GM19043 (cell line): ENCODE results near the gene HBQ1.
"Not testable (repeated sequence)": the region's sequence is repeated elsewhere in the genome, so short reads cannot be mapped to it uniquely, and the experiment has no call there.

Experiments
- ATAC-seq: cut with Tn5 transposase; IDR thresholded peaks from one replicate; pipeline ENCODE4 v1.9.1; 2021; ENCODE audit warnings: low read depth; ENCODE audit not compliant: unreplicated experiment

Gene HBQ1

DNA sequence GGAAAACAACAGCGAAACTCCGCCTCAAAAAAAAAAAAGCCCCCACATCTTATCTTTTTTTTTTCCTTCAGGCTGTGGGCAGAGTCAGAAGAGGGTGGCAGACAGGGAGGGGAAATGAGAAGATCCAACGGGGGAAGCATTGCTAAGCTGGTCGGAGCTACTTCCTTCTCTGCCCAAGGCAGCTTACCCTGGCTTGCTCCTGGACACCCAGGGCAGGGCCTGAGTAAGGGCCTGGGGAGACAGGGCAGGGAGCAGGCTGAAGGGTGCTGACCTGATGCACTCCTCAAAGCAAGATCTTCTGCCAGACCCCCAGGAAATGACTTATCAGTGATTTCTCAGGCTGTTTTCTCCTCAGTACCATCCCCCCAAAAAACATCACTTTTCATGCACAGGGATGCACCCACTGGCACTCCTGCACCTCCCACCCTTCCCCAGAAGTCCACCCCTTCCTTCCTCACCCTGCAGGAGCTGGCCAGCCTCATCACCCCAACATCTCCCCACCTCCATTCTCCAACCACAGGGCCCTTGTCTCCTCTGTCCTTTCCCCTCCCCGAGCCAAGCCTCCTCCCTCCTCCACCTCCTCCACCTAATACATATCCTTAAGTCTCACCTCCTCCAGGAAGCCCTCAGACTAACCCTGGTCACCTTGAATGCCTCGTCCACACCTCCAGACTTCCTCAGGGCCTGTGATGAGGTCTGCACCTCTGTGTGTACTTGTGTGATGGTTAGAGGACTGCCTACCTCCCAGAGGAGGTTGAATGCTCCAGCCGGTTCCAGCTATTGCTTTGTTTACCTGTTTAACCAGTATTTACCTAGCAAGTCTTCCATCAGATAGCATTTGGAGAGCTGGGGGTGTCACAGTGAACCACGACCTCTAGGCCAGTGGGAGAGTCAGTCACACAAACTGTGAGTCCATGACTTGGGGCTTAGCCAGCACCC is 5.0 kb upstream of the HBQ1 start:
- no peak for ATAC-seq

DNA sequence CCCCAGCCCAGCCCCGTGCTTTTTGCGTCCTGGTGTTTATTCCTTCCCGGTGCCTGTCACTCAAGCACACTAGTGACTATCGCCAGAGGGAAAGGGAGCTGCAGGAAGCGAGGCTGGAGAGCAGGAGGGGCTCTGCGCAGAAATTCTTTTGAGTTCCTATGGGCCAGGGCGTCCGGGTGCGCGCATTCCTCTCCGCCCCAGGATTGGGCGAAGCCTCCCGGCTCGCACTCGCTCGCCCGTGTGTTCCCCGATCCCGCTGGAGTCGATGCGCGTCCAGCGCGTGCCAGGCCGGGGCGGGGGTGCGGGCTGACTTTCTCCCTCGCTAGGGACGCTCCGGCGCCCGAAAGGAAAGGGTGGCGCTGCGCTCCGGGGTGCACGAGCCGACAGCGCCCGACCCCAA is 4.3 kb upstream of the HBQ1 start:
- ATAC-seq = not testable (repeated sequence)

DNA sequence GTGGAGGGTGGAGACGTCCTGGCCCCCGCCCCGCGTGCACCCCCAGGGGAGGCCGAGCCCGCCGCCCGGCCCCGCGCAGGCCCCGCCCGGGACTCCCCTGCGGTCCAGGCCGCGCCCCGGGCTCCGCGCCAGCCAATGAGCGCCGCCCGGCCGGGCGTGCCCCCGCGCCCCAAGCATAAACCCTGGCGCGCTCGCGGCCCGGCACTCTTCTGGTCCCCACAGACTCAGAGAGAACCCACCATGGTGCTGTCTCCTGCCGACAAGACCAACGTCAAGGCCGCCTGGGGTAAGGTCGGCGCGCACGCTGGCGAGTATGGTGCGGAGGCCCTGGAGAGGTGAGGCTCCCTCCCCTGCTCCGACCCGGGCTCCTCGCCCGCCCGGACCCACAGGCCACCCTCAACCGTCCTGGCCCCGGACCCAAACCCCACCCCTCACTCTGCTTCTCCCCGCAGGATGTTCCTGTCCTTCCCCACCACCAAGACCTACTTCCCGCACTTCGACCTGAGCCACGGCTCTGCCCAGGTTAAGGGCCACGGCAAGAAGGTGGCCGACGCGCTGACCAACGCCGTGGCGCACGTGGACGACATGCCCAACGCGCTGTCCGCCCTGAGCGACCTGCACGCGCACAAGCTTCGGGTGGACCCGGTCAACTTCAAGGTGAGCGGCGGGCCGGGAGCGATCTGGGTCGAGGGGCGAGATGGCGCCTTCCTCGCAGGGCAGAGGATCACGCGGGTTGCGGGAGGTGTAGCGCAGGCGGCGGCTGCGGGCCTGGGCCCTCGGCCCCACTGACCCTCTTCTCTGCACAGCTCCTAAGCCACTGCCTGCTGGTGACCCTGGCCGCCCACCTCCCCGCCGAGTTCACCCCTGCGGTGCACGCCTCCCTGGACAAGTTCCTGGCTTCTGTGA is 3.5 kb upstream of the HBQ1 start, which contains the start of gene HBA1:
TSS of gene HBA1 (plus strand) at position 204 of the 906 bp plus-strand sequence. CDS start at position 241, 37 bp downstream.
- ATAC-seq = not testable (repeated sequence)

DNA sequence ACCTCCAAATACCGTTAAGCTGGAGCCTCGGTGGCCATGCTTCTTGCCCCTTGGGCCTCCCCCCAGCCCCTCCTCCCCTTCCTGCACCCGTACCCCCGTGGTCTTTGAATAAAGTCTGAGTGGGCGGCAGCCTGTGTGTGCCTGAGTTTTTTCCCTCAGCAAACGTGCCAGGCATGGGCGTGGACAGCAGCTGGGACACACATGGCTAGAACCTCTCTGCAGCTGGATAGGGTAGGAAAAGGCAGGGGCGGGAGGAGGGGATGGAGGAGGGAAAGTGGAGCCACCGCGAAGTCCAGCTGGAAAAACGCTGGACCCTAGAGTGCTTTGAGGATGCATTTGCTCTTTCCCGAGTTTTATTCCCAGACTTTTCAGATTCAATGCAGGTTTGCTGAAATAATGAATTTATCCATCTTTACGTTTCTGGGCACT is 2.9 kb upstream of the HBQ1 start:
- ATAC-seq = no peak

DNA sequence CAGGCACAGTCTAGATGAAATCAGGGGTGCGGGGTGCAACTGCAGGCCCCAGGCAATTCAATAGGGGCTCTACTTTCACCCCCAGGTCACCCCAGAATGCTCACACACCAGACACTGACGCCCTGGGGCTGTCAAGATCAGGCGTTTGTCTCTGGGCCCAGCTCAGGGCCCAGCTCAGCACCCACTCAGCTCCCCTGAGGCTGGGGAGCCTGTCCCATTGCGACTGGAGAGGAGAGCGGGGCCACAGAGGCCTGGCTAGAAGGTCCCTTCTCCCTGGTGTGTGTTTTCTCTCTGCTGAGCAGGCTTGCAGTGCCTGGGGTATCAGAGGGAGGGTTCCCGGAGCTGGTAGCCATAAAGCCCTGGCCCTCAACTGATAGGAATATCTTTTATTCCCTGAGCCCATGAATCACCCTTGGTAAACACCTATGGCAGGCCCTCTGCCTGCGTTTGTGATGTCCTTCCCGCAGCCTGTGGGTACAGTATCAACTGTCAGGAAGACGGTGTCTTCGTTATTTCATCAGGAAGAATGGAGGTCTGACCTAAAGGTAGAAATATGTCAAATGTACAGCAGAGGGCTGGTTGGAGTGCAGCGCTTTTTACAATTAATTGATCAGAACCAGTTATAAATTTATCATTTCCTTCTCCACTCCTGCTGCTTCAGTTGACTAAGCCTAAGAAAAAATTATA is 2.1 kb upstream of the HBQ1 start:
- no peak for ATAC-seq

DNA sequence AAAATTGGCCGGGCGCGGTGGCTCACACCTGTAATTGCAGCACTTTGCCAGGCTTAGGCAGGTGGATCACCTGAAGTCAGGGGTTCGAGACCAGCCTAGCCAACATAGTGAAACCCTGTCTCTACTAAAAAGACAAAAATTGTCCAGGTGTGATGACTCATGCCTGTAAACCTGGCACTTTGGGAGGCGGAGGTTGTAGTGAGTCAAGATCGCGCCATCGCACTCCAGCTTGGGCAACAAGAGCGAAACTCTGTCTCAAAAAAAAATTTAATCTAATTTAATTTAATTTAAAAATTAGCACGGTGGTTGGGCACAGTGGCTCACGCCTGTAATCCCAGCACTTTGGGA is 1.6 kb upstream of the HBQ1 start:
- no peak for ATAC-seq

DNA sequence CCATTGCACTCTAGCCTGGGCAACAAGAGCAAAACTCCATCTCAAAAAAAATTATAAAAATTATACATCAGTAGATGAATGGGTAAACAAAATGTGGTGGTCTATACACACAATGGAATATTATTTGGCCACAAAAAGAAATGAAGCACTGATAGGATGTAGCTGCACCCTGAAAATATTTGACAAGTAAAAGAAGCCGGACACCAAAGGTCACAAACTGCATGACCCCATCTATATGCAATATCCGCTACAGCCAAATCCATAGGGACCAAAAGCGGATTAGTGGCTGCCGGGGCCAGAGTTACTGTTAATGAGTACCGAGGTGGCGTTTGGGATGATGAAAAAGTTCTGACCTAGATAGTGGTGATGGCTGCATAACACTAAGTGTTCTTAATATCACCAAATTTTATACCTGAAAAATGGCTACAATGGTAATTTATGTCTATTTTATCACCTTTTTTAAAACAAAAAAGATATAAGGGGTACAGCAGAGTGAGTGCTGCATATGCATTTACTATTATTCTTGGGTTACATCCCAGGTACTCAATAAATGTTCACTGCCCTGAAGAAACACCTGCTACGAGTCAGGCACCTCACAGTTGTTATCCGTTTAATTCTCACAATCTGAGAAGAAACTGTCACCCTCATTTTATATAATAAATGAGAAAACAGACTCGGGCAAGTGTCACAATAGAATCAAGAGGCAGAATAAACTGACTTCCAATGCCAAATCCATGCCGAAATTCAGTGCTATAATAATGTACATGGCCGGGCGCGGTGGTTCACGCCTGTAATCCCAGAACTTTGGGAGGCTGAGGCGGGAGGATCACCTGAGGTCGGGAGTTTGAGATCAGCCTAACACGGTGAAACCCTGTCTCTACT is 807 bp upstream of the HBQ1 start:
- no peak for ATAC-seq

DNA sequence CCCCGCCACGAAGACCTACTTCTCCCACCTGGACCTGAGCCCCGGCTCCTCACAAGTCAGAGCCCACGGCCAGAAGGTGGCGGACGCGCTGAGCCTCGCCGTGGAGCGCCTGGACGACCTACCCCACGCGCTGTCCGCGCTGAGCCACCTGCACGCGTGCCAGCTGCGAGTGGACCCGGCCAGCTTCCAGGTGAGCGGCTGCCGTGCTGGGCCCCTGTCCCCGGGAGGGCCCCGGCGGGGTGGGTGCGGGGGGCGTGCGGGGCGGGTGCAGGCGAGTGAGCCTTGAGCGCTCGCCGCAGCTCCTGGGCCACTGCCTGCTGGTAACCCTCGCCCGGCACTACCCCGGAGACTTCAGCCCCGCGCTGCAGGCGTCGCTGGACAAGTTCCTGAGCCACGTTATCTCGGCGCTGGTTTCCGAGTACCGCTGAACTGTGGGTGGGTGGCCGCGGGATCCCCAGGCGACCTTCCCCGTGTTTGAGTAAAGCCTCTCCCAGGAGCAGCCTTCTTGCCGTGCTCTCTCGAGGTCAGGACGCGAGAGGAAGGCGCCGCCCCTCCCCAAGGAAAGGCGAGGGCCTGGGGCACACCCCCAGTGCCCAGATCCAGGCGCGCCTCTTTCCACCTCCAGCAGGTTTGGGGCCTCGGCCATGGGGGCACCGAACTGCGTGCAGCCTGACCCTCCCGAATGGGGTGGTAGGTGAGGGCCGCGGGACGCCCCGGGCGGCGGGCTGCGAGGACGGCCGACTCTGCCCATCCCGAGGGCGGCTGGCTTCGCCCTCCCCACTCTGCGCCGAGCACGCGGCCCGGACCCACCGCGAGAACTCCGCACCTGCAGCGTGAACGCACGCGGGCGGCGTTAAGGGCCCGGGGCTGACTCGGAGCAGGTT is 664 bp downstream of the HBQ1 start:
- ATAC-seq = no peak

DNA sequence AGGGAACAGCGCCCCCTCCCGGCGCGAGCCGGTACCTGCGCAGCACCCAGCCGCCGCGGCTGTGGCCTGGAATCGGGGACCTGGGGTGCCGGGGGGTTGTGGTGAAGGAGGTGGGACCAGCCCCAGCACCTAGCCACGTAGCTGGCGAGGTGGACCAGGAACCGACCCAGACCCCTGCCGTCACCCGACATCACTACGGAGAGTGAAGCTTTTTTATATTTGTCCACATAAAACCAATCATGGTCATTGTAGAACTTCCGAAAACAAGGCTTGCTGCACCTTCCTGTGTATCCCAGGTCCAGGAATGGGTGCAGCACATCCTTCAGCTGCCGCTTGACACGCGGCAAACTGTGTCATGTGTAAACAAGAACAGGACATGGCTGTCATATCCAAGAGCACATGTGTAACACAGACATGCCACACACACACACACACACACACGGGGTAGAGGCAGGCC is 1.3 kb downstream of the HBQ1 start:
- no peak for ATAC-seq

DNA sequence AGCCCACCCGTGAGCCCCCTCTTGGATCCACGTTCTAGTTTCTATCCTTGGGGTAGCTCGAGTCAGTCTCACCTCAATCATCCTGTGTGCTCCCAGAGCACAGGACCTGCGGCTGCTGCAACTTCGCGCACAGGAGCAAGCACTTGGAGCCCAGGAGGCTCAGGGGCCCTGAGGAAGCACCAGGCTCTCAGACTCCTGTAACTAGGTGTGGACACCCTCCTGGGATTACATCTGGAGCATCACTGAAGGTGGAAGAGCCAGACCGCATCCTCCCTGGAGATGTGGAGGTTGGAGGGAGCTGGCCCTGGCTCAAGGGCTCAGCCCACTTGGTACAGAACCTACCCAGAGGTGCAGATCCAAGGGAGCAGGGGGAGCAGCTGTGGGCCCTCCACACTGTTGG is 2.7 kb downstream of the HBQ1 start:
- ATAC-seq = no peak

DNA sequence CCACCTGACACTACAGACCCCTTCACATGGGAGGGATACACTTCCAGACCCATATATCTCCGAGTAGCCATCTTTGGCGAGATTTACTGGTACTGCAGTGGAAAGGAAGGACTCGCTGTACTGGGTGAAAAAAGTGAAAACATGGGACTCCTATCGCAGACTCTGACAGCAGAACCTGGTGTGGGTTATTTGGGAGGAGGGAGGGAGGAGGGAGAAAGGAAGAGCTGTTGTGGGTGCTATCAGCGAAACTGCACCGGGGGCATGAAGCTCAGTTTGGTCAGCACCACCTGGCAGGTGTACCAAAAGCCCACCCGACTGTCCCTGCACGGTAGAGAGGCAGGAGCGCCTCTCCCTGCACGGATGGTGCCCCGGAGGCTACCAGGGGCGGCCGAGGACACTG is 5.0 kb downstream of the HBQ1 start:
- no peak for ATAC-seq

DNA sequence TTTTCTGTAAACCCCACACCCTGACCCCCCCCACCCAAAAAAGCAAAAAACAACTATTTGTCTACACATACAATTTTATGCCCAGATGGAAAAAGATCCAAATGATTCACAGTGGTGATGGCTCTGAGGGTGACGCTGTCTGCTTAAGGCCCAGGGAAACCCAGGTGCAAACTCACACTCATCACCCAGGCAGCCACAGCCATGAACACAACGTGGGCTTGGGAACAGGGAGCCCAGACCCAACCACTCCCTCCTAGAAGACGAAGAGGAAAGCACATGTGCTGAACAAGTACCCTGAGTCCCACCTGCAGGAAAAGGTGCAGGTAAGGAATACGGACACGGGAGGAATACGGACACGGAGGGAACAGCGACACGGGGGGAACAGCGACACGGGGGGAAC is 5.4 kb downstream of the HBQ1 start:
- no peak for ATAC-seq

DNA sequence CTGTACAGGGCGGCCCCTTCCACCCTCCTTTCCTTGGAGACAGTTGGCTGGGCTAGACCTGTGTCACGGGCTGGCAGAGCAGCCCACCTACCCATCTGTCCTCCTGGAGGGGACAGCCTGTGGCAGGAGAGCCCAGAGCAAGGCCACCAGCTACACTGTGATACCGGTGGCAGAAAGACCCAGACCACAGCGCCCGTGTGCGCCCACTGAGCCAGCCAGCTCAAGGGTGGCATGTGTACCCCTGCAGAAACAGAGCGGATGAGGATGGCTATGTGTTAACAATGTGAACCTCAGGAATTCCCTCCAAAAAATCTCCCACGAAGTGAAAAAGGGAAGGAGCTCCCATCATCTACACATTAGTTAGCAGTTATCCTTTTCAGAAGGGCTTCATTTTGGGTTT is 7.1 kb downstream of the HBQ1 start:
- no peak for ATAC-seq

DNA sequence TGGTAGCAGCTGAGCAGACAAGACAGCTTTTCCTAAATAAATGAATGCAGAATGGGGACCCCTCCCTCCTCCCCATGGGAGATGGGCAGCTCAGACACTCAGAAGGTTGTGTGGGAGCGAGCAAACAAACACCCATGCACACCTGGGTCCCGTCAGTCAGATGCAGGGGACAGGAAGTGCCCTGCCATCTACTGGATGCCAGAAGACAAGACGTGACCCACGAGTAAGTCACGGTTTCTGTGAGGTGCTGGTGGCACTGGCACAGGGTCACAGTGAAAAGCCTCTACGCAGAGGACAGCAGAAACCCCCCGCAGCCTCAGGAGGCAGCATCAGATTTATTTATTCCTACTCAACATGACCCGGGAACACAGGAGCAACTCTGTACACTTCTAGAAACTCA is 8.4 kb downstream of the HBQ1 start:
- no peak for ATAC-seq

DNA sequence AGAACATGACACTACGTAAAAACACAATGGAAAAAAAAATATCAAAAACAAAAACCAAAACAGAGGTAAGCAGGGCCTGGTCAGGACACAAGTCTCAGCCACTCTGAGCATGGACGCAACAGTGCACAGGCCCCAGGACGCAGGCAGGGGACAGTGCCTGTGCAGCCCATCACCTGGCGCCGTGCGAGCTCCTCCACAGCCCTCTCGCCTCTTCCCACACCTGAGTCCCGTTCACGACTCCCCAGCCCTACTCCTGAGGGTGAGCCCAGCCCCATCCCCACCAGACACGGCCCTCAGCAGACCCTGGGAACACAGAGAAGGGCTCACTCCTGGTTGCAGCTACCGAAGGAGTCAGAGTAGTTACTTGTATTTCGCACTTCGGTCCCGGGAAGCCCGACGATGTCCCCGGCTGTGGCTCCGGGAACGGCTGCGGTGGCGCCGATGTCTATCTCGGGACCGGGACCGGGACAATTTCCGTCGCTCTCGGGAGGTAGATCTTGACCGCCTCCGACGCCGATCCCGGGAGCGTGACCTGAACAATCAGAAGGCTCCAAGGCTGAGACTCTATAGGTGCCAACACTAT is 9.4 kb downstream of the HBQ1 start:
- ATAC-seq = no peak

DNA sequence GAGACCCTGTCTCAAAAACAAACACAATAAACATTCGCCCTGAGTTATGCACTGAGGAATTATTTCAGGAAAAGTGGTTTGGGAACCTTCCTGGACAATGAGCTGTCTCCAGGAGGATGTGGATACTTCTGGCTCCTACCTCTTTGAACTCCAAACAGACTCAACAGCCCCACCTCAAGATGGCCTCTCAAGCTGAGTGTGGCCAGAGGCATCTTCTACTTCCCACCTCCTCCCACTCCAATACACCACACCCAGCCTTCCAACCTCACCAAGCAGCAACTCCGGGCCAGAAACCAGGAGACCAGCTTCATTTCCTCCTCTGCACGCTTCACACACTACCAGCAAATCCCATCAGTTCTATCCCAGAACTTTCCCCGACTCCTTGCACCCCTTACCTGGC is 11.6 kb downstream of the HBQ1 start:
- ATAC-seq = no peak

DNA sequence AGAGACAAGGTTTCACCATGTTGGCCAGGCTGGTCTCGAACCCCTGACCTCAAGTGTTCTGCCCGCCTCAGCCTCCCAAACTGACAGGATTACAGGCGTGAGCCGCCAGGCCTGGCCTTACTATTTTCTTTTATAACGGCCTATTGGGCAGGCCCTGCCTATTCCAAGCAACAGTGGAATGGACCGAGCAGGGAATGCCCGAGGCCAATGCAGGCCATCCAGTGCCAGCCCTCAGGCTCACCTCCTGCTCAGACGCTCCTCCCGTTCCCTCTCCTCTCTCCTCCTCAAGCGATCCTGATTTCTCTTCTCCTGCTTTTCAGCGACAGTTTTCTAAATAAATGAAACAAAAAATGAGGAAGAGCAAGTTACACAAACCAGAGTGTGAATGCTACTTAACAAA is 12.4 kb downstream of the HBQ1 start:
- no peak for ATAC-seq

DNA sequence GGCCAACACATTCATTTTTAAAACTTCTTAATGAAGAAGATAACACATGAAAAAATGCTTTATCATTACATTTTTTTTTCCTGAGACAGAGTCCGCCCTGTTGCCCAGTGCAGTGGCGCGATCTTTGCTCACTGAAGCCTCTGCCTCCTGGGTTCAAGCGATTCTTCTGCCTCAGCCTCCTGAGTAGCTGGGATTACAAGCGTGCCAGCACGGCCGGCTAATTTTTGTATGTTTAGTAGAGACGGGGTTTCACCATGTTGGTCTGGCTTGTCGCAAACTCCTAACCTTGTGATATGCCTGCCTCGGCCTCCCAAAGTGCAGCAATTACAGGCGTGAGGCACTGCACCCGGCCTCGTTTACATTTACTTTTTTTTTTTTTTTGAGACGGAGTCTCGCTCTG is 13.2 kb downstream of the HBQ1 start:
- no peak for ATAC-seq

DNA sequence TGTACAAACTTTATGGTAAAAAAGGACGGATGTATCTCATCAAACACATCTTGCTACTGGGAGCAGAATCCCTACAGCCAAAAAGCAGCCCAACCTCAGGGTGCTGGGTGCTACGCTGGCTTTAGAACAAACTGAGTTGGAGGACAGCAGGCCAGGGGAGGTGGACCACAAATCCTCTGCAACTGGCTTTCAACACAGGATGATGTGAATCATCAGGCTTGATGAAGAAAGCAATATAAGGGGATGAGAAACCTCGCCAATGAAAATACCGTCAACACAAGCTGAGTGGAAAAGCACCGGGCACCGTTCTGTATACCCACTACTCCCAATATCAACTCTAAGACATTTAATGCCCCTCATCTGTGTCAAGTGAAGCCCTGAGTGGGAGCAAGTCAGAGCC is 14.3 kb downstream of the HBQ1 start:
- no peak for ATAC-seq
